ENCODE measurements around the gene GFOD1.

DNA sequence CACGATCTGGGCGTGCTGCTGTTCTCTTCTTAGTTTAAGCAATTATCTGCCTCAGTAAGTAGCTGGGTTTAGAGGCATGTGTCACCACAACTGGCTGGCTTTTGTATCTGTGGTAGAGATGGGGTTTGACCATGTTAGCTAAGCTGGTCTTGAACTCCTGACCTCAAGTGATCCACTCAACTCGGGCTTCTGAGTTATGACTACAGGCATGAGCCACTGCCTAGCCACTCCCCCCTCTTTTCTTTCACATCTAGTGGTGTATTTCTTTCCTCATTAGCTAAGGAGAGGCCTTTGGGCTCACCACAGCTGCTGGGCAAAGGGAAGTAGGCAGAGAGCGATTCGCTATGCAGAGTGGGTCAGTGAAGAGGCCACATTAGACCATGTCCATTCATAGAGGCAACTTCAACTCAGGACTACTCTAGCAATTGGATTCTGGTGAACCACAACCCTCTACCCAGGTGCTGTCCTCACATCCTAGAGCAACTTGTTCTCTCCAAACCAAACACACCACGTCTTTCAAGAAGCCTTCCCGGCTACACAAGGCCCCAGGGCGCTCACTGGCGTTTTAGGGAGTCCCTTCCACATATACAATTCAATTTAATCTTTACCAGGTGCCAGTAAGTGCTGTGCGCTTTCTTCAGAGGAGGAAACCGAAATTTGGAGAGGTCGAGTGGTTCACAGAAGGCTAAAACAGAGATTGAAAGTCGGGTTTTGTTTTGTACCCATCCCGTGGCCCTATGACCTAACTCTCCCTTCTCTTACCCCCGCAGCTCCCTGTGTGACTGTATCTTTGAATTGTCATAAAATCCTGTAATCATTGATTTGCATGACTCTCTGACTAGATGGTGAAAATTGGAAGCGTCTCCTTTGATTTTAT, 26.5 kb upstream of the GFOD1 start:
- TF ChIP-seq, protein P1, sequence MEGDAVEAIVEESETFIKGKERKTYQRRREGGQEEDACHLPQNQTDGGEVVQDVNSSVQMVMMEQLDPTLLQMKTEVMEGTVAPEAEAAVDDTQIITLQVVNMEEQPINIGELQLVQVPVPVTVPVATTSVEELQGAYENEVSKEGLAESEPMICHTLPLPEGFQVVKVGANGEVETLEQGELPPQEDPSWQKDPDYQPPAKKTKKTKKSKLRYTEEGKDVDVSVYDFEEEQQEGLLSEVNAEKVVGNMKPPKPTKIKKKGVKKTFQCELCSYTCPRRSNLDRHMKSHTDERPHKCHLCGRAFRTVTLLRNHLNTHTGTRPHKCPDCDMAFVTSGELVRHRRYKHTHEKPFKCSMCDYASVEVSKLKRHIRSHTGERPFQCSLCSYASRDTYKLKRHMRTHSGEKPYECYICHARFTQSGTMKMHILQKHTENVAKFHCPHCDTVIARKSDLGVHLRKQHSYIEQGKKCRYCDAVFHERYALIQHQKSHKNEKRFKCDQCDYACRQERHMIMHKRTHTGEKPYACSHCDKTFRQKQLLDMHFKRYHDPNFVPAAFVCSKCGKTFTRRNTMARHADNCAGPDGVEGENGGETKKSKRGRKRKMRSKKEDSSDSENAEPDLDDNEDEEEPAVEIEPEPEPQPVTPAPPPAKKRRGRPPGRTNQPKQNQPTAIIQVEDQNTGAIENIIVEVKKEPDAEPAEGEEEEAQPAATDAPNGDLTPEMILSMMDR (conservative IDR thresholded peaks at IDR 0.05): no peak
- TF ChIP-seq EZH2 (IDR thresholded peaks at IDR 0.05; ENCODE audit: low read depth): no peak
